SHP77 treated with DMSO at 0.1 percent for 48 hours (cell line): ENCODE results near the gene CCDC92.

Experiments used
- DNase-seq: peaks from one replicate; lab custom pipeline; 2025; lab: John Stamatoyannopoulos, UW

CCDC92 gene

GRCh38 chr12:123976227-123976826 lies 3.7 kb upstream of the CCDC92 start:
- no peak for DNase-seq

GRCh38 chr12:123973552-123974341 lies 1.1 kb upstream of the CCDC92 start:
- peak; percentile 21 for DNase-seq

- DNase-seq: peak; percentile 31
These were observed 718 bp downstream of the CCDC92 start for GRCh38 chr12:123971770-123972456.

DNA sequence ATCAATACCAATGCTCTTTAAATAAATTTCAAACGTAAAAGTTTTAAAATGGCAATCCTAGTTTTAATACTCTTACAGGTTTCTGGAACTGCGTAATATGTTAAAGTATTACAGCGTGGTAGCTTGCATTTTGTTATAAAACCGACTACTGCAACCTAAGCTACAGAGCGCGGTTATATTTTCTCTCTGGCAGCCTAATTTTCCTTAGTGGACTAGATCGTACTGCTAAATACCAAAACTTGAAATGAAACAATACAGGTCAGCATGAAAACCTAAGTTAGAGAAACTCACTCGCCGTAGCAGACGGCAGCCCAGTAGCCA lies 1.2 kb downstream of the CCDC92 start:
- no peak for DNase-seq

DNA sequence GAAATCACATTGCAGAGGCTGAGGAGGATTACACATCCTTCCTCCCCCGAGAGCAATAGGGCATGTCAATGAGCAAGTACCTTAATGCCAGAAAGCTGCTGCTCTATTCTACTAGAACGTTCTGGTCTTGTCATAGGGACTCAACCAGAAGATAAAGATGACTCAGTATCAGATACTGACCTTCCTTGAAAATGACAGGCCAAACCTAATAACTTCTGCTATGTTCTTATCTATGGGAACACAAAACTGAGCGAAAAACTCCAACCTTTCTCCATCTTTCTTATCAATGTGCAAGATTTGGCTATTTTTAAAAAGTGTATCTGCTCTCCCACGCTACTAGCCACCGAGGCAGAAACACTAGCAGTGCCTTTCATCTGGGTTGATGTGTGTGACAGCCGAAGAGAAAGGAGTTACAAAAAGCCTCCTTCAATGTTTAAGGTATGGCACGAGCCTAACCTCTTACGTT lies 5.5 kb downstream of the CCDC92 start:
- DNase-seq: no peak

DNA sequence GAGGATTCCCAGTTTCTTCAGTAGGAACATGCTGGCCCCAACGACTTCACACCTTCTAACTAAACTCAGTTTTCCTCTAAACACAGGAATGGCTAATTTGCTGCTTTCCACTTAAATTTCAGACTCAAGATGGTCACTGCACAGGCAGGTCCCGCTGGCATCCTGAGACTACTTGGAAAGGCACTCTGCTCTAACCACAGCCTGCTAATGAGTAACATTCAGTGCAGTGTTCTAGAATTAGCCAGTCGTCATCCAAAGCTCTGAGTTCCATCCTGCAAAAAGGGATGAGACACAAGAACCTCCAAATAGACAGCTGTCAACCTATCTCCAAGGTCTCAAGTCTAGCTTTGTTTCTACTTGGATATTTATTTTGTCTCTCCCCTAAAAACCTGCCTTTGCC lies 6.0 kb downstream of the CCDC92 start:
- no peak for DNase-seq

GRCh38 chr12:123965382-123965781 lies 7.2 kb downstream of the CCDC92 start:
- DNase-seq: no peak

- no peak for DNase-seq
These were observed 8.8 kb downstream of the CCDC92 start for GRCh38 chr12:123963821-123964220.

- no peak for DNase-seq
These were observed 10.1 kb downstream of the CCDC92 start for GRCh38 chr12:123962513-123962912.

- DNase-seq: no peak
These were observed 10.9 kb downstream of the CCDC92 start for GRCh38 chr12:123961585-123962345.

DNA sequence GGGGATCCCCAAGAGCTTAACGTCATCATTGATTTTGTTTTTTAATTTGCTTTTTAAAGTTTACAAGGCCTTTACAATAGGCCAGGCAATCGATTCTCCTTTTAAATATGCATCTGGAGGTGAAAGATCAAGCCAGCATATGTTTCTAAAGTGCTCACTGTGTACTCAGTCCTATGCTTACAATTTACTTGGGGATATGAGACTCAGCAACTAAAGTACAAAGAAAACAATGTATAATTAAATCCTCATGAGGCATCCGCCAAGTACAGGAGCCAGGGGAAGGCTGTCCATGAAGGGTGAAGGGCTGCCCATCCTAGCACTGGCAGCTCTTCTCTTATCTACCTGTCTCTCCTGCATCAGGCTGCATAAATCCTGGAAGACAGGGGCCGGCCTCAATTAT lies 11.8 kb downstream of the CCDC92 start:
- DNase-seq: no peak

DNA sequence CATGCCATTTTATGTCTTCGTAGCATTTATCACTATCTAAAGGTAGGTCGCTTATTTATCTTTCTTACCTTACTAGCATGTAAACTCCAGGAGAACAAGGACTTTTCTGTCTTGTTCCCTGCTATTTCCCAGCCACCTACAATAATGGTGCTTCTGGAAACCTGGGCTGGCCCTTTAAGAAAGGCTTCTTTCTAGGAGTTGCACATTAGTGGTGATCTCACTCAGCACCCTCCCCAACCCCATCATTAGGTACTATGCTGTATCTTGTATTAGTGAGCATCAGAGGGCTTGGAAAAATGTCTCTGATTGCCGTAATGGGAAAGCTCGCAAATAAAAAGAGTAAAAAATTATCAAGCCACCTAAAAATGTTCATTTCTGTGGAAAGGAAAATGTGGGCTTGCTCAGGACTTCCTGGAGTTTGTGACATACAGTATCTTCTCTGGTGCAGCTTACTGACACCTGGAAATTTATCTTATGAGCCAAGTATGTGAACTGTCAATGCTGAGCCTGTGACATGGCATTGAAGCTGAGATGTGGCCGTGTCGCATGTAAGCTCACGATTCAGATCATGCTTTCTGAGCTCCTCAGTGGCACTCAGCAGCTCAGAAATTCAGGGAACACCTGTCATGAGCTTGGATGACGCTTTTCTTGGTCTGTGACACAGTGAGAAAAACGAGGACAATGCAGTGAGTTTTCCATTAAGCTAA lies 12.4 kb downstream of the CCDC92 start:
- DNase-seq: no peak

DNA sequence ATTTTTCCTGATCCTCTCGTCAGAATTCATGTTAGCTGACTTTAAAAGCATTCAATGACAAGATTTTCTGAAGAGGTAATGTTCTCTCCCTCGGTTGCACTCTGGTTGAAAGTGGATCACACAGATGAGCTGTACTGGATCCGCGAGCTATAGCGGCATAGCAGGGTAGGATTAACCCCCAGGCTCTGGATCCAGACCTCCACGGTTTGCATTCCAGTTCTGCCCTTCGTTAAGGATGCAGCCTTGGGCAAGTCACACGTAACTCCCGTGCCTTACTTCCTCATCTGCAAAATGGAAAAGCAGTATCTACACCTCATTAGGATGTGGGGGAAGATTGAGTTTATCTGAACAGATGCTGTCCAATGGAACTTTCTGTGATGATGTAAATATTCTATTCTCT lies 13.8 kb downstream of the CCDC92 start:
- no peak for DNase-seq

DNA sequence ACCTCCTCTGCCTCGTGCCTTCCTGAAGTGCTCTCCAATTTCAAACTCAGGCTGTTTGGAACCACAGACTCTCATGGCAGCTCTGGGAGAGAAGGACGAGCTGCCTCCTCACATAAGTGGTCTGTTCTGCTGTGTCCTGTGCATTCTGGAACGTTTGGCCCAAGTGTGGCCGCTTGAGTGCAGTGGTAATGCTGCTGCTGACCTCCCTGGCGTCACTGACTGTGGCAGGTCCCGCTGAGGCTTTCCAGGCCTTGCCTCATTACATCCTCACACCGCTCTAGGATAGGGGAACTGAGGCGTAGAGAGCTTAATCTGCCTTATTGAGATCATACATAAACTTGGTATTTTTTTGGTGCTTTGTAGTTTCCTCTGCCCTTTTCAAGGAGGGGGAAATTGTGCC lies 14.2 kb downstream of the CCDC92 start:
- no peak for DNase-seq

DNA sequence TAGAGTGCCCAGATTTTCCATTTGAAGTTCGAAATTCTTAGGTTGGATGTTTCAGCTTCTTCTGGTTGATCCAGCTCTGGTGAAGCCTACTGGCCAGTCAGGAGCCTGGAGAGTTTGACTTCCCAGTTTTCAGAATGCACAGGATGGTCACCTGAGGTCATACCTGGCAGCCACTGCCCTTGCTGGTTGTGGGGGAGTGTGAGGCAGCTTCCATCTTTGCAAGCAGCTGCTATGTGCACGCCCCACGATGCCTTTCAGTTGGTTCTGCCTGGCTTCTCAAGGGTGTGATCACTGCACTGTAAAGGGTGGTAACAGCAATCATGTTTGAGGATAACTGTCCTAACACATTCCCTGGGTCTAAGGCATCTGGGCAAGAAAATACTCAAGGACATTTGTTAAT lies 15.4 kb downstream of the CCDC92 start:
- DNase-seq: no peak

DNA sequence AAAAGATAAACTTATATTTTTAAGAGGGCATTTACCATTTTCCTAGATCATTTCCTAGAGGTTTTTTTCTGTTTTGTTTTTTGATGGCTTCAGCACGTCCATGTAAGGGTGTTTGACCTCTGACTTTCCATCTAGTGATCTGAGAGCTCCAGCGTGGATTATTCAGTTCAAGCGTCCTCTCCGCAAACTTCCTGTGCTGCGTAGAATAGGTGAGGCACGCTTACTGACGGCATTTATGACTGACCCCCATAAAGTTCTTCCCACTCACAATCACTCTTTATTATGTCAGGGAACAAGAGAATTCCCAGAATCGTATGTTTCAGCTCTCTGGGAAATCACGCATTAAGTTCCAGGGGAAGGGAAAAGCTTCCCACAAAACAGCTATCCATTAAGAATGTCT lies 16.4 kb downstream of the CCDC92 start:
- DNase-seq: no peak

- no peak for DNase-seq
These were observed 17.8 kb downstream of the CCDC92 start for GRCh38 chr12:123954647-123955350.

DNA sequence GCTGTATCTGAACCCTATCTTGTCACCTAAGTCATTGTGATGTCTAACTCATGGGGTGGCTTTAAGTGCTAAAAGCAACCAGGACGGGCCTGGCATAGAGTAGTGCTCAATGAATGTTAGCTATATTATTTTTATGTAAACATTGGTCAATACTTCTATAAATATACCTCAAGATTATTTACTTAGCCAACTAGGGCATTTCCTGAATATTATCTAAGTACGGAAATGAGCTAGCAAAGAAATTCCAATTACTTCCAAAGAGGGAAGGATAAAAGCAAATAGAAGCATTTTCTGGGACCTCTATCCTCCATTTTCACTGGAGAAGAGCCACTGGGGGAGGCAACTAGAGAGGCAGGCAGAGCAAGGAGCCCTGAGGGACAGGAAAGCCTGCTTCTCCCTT lies 20.6 kb downstream of the CCDC92 start:
- DNase-seq: no peak

DNA sequence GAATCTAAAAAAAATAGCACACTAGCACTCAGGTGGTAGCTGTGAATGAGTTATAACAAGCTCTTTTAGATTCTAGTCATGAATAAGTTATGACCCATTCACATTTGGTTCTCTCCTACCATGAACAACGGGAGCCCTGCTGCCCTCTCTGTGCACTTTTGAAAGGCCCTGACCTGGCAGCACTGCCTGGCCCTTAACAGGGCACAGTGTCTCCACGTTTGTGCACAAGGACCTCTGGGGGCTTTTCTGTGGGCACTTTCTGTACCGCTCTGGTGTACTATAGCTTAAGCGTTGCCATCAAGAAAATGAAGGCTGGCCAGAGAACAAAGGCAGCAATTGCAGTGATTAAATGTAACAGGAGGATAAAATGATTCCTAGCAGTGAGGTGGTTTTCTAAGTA lies 21.2 kb downstream of the CCDC92 start:
- DNase-seq: no peak

GRCh38 chr12:123950476-123951349 lies 21.9 kb downstream of the CCDC92 start:
- no peak for DNase-seq
